Fibroblast of lung (primary cell): ENCODE results near the gene INHA. TPM values are rescaled to one million over a fixed set of nuclear protein-coding genes. Genes with fewer than 3 reads are reported as not detected.

ENCODE experiments used
- DNase-seq, 2 donors: peaks; one replicate each; pipeline versions ENCODE4 v3.0.0 to v3.0.0-alpha.2; 2010; ENCODE audit warnings: low read depth in 2 of 2
- H2AFZ ChIP-seq: 2 replicates; pipeline ENCODE4 v1.5.1; 2012; ENCODE audit warnings: low read length, control low read depth, inconsistent platforms
- H3K27ac ChIP-seq: 2 replicates; pipeline ENCODE4 v1.5.1; 2011; ENCODE audit warnings: low read length, control low read depth; ENCODE audit not compliant: insufficient read depth
- H3K27me3 ChIP-seq: 2 replicates; pipeline ENCODE4 v1.5.1; 2011; ENCODE audit warnings: mild to moderate bottlenecking, low read length; ENCODE audit not compliant: control insufficient read depth, insufficient read depth
- H3K36me3 ChIP-seq: 2 replicates; pipeline ENCODE4 v1.5.1; 2011; ENCODE audit warnings: low read length; ENCODE audit not compliant: control insufficient read depth, insufficient read depth
- H3K4me1 ChIP-seq: 2 replicates; pipeline ENCODE4 v1.5.1; 2011; ENCODE audit warnings: low read length; ENCODE audit not compliant: control insufficient read depth, insufficient read depth; ENCODE audit errors: extremely low read depth
- H3K4me2 ChIP-seq: 2 replicates; pipeline ENCODE4 v1.5.1; 2011; ENCODE audit warnings: low read length, control low read depth; ENCODE audit not compliant: insufficient read depth; ENCODE audit errors: extremely low read depth
- H3K4me3 ChIP-seq, 4 experiments: fragments of 200-600 bp in 1 of 4; sonication (generic) in 1 of 4; replicated peaks in 1 of 4; 2 replicates each; pipeline ENCODE4 v1.5.1; 2011 to 2016; ENCODE audit warnings: low read length in 4 of 4, low read depth in 3 of 4, mild to moderate bottlenecking in 3 of 4, control low read depth in 2 of 4, inconsistent platforms in 1 of 4, mixed read lengths in 1 of 4; ENCODE audit not compliant: insufficient read depth in 1 of 4; ENCODE audit errors: control extremely low read depth in 1 of 4
- H3K79me2 ChIP-seq: 2 replicates; pipeline ENCODE4 v1.5.1; 2012; ENCODE audit warnings: mild to moderate bottlenecking, low read length, inconsistent platforms; ENCODE audit not compliant: control insufficient read depth, insufficient read depth
- H3K9ac ChIP-seq: 2 replicates; pipeline ENCODE4 v1.5.1; 2011; ENCODE audit warnings: mild to moderate bottlenecking, low read length, control low read depth; ENCODE audit not compliant: insufficient read depth
- H3K9me3 ChIP-seq: 2 replicates; pipeline ENCODE4 v1.5.1; 2012; ENCODE audit warnings: low read depth, low read length; ENCODE audit not compliant: control insufficient read depth, insufficient read depth
- H4K20me1 ChIP-seq: 2 replicates; pipeline ENCODE4 v1.5.1; 2011; ENCODE audit warnings: low read length; ENCODE audit not compliant: control insufficient read depth, insufficient read depth; ENCODE audit errors: extremely low read depth
- CTCF ChIP-seq, 2 donors: IDR thresholded peaks in 1 of 2; conservative IDR thresholded peaks in 1 of 2; 1 replicate in 1 of 2; 2 replicates in 1 of 2; pipeline ENCODE4 v1.5.1; 2011 to 2012; ENCODE audit warnings: low read length in 2 of 2, control low read depth in 1 of 2, inconsistent platforms in 1 of 2, low read depth in 1 of 2, mild to moderate bottlenecking in 1 of 2
- EZH2 ChIP-seq: IDR thresholded peaks from 2 replicates; pipeline ENCODE4 v1.5.1; 2012; ENCODE audit warnings: low read length, control low read depth, mild to moderate bottlenecking; ENCODE audit errors: missing control alignments
- polyA plus RNA-seq, 2 donors: library from polyadenylated mRNA; depleted of rRNA in 1 of 2; stranded (reverse) in 1 of 2; unstranded in 1 of 2; fragments of >200 nt; gene quantifications; 2 replicates each; pipeline ENCODE4 v1.2.1, GENCODE V29; 2011 to 2012; ENCODE audit warnings: missing spikeins in 1 of 2
- total RNA-seq: library from RNA; depleted of rRNA; stranded (reverse); fragments of >200 nt; gene quantifications from 2 replicates; pipeline ENCODE4 v1.2.1, GENCODE V29; 2014

Gene INHA
- total and polyA plus RNA-seq, 2 donors (not counting 1 experiment from before 2014, with no cell fraction given) = 0.15 to 0.50 TPM

DNA sequence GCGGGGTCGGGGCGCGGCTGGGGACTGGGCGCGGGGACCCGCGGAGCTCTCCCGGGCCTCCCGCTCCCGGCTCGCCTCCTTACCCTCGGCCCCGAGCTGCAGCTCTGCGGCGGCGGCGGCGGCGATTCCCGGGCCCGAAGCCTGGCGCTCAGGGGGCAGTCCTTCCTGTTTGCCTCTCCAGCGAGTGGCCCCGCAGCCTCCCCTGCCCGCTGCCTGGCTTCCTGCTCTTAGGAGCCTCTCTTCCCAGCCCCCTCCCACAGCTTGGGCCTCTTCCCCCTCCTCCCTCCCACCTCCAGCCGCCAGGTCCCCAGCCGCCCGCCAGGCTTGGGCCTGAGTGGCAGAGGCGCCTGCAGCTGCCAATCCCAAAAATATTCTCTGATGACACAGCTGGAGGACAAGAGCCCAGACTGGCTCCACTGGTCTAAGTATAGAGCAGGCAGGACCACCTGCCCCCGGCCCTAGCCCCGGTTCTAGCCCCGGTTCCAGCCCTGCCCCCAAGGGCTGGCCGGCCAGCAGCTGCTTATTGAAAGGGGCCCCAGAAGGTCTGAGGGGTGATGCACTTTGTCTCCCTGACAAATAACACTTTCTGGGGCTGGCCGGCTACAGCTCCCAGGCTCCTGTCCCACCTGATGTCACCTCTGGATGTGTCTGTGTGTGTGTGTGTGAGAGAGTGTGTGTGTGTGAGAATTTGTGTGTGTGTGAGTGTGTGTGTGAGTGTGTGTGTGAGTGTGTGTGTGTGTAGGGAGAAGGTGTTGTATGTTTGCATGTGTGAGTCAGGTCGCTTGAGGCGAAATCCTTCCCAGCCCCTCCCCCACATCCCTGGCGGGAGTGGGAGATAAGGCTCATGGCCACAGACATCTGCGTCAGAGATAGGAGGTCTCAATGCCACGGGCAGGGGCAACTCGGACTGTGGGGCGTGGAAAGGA lies 536 bp upstream of the INHA start, which contains the start of gene OBSL1:
Gene OBSL1 (minus strand): TSS at position 229 of the 926 bp plus-strand sequence. CDS start 307 bp downstream, outside the sequence.
- TF ChIP-seq CTCF (conservative IDR thresholded peaks at IDR 0.05 in 1 of 2, IDR thresholded peaks at IDR 0.05 in 1 of 2; ENCODE audit: low read depth in 1 of 2, low read length in 2 of 2) (no peak), EZH2 (no peak)
- Histone ChIP-seq H2AFZ (peak within 1 kb of the TSS; percentile 51), H3K4me2 (peak within 1 kb of the TSS; percentile 68), H4K20me1 (no peaks in the 10 kb centered on the region), H3K27ac (peak within 1 kb of the TSS; percentile 39), H3K27me3 (peaks cover 7% of the 10 kb centered on the region), H3K4me1 (peaks cover 3% of the 10 kb centered on the region), H3K9me3 (no peaks in the 10 kb centered on the region), H3K9ac (peak within 1 kb of the TSS; percentile 64), H3K36me3 (no peaks in the 10 kb centered on the region), H3K79me2 (no peaks in the 10 kb centered on the region), H3K4me3 (peak within 1 kb of the TSS; percentile 42 to 68 (median 53))
- peak; percentile 70 to 81 for DNase-seq

GRCh38 chr2:219573166-219573565 lies 1.1 kb downstream of the INHA start:
- Histone ChIP-seq H3K4me1 (peaks cover 3% of the 10 kb centered on the region), H3K36me3 (no peaks in the 10 kb centered on the region), H3K79me2 (no peaks in the 10 kb centered on the region), H3K27me3 (peaks cover 17% of the 10 kb centered on the region), H4K20me1 (no peaks in the 10 kb centered on the region), H3K4me3 (no peak overlapping the region), H3K9ac (no peak overlapping the region), H3K4me2 (no peak overlapping the region), H3K27ac (no peak overlapping the region), H2AFZ (no peak overlapping the region), H3K9me3 (no peaks in the 10 kb centered on the region)
- DNase-seq = no peak
- no peak for TF ChIP-seq CTCF (conservative IDR thresholded peaks at IDR 0.05 in 1 of 2, IDR thresholded peaks at IDR 0.05 in 1 of 2; ENCODE audit: low read depth in 1 of 2, low read length in 2 of 2)

DNA sequence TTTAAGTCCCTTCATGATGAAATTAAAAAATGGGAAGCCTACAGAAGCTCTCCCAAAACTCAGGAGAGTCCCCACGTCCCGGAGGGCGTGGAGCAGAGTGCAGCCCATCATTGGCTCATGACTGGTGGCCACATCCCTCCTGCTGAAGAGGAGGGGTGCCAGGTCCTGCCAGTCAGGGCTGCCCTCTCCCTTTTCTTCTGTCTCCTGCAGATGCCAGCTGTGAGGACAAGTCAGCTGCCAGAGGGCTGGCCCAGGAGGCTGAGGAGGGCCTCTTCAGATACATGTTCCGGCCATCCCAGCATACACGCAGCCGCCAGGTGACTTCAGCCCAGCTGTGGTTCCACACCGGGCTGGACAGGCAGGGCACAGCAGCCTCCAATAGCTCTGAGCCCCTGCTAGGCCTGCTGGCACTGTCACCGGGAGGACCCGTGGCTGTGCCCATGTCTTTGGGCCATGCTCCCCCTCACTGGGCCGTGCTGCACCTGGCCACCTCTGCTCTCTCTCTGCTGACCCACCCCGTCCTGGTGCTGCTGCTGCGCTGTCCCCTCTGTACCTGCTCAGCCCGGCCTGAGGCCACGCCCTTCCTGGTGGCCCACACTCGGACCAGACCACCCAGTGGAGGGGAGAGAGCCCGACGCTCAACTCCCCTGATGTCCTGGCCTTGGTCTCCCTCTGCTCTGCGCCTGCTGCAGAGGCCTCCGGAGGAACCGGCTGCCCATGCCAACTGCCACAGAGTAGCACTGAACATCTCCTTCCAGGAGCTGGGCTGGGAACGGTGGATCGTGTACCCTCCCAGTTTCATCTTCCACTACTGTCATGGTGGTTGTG lies 2.6 kb downstream of the INHA start:
- TF ChIP-seq EZH2 (no peak), CTCF (conservative IDR thresholded peaks at IDR 0.05 in 1 of 2, IDR thresholded peaks at IDR 0.05 in 1 of 2; ENCODE audit: low read depth in 1 of 2, low read length in 2 of 2) (no peak)
- no peak for DNase-seq
- peaks cover 3% of the 10 kb centered on the region for H3K4me1 ChIP-seq

More for the DNA sequence above, 2.6 kb downstream of the INHA start:
- Histone ChIP-seq H3K27ac (no peak overlapping the region), H3K9me3 (no peaks in the 10 kb centered on the region), H3K27me3 (peaks cover 25% of the 10 kb centered on the region), H3K4me3 (no peak overlapping the region), H3K4me2 (no peak overlapping the region), H2AFZ (no peak overlapping the region), H3K79me2 (no peaks in the 10 kb centered on the region), H3K9ac (no peak overlapping the region), H3K36me3 (no peaks in the 10 kb centered on the region), H4K20me1 (no peaks in the 10 kb centered on the region)
